ENCODE measurements around the gene RBL1.

- TF ChIP-seq CTCF (conservative IDR thresholded peaks at IDR 0.05; ENCODE audit: low read length) (no peak), EZH2phosphoT487 (IDR thresholded peaks at IDR 0.05; ENCODE audit: borderline replicate concordance) (no peak)
Observed at GRCh38 chr20:37137547-37137946, 41.8 kb upstream of the RBL1 start.

Data from Loucy (cell line).